ENCODE data around the gene CERS3.

Gene CERS3

GRCh38 chr15:100373942-100374341 lies 154.8 kb downstream of the CERS3 start:
- TF ChIP-seq ZC3H10 (CRISPR knock-in tag; IDR thresholded peaks at IDR 0.05) (no peak), CREB5 (CRISPR knock-in tag; IDR thresholded peaks at IDR 0.05; ENCODE audit: low read depth) (no peak), ISL1 (CRISPR knock-in tag; IDR thresholded peaks at IDR 0.05) (no peak), TCF4 (CRISPR knock-in tag; IDR thresholded peaks at IDR 0.05; ENCODE audit: borderline replicate concordance) (no peak), TSHZ2 (CRISPR knock-in tag; IDR thresholded peaks at IDR 0.05) (no peak), OSR1 (CRISPR knock-in tag; IDR thresholded peaks at IDR 0.05) (no peak), ZNF565 (CRISPR knock-in tag; conservative IDR thresholded peaks at IDR 0.05; ENCODE audit: low read depth) (no peak), TOX (CRISPR knock-in tag; IDR thresholded peaks at IDR 0.05; ENCODE audit: borderline replicate concordance) (no peak), ESRRG (CRISPR knock-in tag; IDR thresholded peaks at IDR 0.05) (no peak), ZNF8 (CRISPR knock-in tag; IDR thresholded peaks at IDR 0.05) (no peak), GLIS3 (CRISPR knock-in tag; IDR thresholded peaks at IDR 0.05) (no peak), ZNF70 (CRISPR knock-in tag; IDR thresholded peaks at IDR 0.05) (no peak), ZFP30 (CRISPR knock-in tag; IDR thresholded peaks at IDR 0.05) (no peak), CSDC2 (CRISPR knock-in tag; IDR thresholded peaks at IDR 0.05) (no peak), RARB (CRISPR knock-in tag; IDR thresholded peaks at IDR 0.05) (no peak), ARNTL (CRISPR knock-in tag; IDR thresholded peaks at IDR 0.05; ENCODE audit: borderline replicate concordance, low read depth) (no peak)
- TF ChIP-seq, protein P1, sequence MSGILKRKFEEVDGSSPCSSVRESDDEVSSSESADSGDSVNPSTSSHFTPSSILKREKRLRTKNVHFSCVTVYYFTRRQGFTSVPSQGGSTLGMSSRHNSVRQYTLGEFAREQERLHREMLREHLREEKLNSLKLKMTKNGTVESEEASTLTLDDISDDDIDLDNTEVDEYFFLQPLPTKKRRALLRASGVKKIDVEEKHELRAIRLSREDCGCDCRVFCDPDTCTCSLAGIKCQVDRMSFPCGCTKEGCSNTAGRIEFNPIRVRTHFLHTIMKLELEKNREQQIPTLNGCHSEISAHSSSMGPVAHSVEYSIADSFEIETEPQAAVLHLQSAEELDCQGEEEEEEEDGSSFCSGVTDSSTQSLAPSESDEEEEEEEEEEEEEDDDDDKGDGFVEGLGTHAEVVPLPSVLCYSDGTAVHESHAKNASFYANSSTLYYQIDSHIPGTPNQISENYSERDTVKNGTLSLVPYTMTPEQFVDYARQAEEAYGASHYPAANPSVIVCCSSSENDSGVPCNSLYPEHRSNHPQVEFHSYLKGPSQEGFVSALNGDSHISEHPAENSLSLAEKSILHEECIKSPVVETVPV (CRISPR knock-in tag; IDR thresholded peaks at IDR 0.05) = no peak
- TF ChIP-seq, protein P2, sequence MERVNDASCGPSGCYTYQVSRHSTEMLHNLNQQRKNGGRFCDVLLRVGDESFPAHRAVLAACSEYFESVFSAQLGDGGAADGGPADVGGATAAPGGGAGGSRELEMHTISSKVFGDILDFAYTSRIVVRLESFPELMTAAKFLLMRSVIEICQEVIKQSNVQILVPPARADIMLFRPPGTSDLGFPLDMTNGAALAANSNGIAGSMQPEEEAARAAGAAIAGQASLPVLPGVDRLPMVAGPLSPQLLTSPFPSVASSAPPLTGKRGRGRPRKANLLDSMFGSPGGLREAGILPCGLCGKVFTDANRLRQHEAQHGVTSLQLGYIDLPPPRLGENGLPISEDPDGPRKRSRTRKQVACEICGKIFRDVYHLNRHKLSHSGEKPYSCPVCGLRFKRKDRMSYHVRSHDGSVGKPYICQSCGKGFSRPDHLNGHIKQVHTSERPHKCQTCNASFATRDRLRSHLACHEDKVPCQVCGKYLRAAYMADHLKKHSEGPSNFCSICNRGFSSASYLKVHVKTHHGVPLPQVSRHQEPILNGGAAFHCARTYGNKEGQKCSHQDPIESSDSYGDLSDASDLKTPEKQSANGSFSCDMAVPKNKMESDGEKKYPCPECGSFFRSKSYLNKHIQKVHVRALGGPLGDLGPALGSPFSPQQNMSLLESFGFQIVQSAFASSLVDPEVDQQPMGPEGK (CRISPR knock-in tag; IDR thresholded peaks at IDR 0.05; ENCODE audit: borderline replicate concordance) = no peak
- ATAC-seq = no peak

- no peak for ATAC-seq
- TF ChIP-seq ISL1 (CRISPR knock-in tag; IDR thresholded peaks at IDR 0.05) (no peak), TSHZ2 (CRISPR knock-in tag; IDR thresholded peaks at IDR 0.05) (no peak), CREB5 (CRISPR knock-in tag; IDR thresholded peaks at IDR 0.05; ENCODE audit: low read depth) (no peak)
Measured at GRCh38 chr15:100373120-100373896, 155.4 kb downstream of the CERS3 start.
